HEK293T (cell line): ENCODE data around the gene PRDM16.

Source experiments
- BHLHE40 ChIP-seq: fragments of 450-650 bp; IDR thresholded peaks from 2 replicates; pipeline ENCODE4 v1.6.1; 2016; ENCODE audit warnings: mild to moderate bottlenecking, moderate library complexity, borderline replicate concordance
- FOXK2 ChIP-seq: fragments of 450-650 bp; IDR thresholded peaks from 2 replicates; pipeline ENCODE4 v1.6.1; 2016; ENCODE audit warnings: mild to moderate bottlenecking
- HDGF ChIP-seq: fragments of 450-650 bp; IDR thresholded peaks from 2 replicates; pipeline ENCODE4 v1.6.1; 2017; ENCODE audit warnings: antibody characterized with exemption, borderline replicate concordance
- NFRKB ChIP-seq: fragments of 450-650 bp; IDR thresholded peaks from 2 replicates; pipeline ENCODE4 v1.6.1; 2016; ENCODE audit warnings: mild to moderate bottlenecking, moderate library complexity
- TARDBP ChIP-seq: fragments of 450-650 bp; IDR thresholded peaks from 2 replicates; pipeline ENCODE4 v1.6.1; 2016
- TF ChIP-seq, protein P1 (sequence below): fragments of 450-650 bp; IDR thresholded peaks from 2 replicates; pipeline ENCODE4 v1.6.1; 2016

DNA sequence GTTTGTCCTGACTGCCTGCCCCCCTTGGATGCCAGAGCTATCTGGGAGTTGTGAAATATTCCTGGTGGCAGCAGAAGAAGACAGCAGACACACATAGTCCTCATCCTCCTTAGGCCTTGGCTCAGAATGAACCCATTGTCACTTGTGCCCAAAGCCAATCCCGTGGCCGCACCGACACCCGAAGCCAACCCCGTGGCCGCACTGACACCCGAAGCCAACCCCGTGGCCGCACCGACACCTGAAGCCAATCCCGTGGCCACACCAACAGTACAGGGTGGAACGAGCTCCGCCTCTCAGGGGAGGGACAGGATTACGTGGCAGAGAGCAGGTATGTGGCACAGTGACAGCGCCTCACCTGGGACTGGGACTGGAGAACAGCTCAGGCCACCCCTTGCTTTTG lies 186.7 kb downstream of the PRDM16 start:
- TF ChIP-seq, protein P1, sequence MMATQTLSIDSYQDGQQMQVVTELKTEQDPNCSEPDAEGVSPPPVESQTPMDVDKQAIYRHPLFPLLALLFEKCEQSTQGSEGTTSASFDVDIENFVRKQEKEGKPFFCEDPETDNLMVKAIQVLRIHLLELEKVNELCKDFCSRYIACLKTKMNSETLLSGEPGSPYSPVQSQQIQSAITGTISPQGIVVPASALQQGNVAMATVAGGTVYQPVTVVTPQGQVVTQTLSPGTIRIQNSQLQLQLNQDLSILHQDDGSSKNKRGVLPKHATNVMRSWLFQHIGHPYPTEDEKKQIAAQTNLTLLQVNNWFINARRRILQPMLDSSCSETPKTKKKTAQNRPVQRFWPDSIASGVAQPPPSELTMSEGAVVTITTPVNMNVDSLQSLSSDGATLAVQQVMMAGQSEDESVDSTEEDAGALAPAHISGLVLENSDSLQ, result no peak
- no peak for TF ChIP-seq FOXK2
- no peak for TF ChIP-seq BHLHE40
- TF ChIP-seq HDGF, result no peak
- TF ChIP-seq NFRKB, result no peak
- TF ChIP-seq TARDBP, result no peak
